ENCODE measurements around the gene MAST2.

Gene MAST2

GRCh38 chr1:45820788-45821187, 17.4 kb downstream of the MAST2 start:
- no peaks in the 10 kb centered on the region for H3K27me3 ChIP-seq (ENCODE audit: insufficient read depth, low read length, poor library complexity, severe bottlenecking)
- no peak overlapping the region for H3K4me2 ChIP-seq (ENCODE audit: low read depth, low read length, poor library complexity, severe bottlenecking)
- no peak overlapping the region for H3K9ac ChIP-seq (ENCODE audit: low read depth, low read length, poor library complexity, severe bottlenecking)
- TF ChIP-seq EZH2phosphoT487 (IDR thresholded peaks at IDR 0.05; ENCODE audit: borderline replicate concordance) = no peak
- TF ChIP-seq, protein P1, sequence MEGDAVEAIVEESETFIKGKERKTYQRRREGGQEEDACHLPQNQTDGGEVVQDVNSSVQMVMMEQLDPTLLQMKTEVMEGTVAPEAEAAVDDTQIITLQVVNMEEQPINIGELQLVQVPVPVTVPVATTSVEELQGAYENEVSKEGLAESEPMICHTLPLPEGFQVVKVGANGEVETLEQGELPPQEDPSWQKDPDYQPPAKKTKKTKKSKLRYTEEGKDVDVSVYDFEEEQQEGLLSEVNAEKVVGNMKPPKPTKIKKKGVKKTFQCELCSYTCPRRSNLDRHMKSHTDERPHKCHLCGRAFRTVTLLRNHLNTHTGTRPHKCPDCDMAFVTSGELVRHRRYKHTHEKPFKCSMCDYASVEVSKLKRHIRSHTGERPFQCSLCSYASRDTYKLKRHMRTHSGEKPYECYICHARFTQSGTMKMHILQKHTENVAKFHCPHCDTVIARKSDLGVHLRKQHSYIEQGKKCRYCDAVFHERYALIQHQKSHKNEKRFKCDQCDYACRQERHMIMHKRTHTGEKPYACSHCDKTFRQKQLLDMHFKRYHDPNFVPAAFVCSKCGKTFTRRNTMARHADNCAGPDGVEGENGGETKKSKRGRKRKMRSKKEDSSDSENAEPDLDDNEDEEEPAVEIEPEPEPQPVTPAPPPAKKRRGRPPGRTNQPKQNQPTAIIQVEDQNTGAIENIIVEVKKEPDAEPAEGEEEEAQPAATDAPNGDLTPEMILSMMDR (conservative IDR thresholded peaks at IDR 0.05; ENCODE audit: low read length) = no peak
- no peak overlapping the region for H3K4me3 ChIP-seq (ENCODE audit: low read length, poor library complexity, severe bottlenecking)
- 0 out of 2 replicates have a peak, but pooled peaks cover 6% of the 10 kb centered on the region for H3F3A ChIP-seq (ENCODE audit: low read depth)
- no peak overlapping the region for H2AFZ ChIP-seq (ENCODE audit: low read length)
- H3K9me2 ChIP-seq (replicated peaks; ENCODE audit: low read depth, low read length) = no peaks in the 10 kb centered on the region
- peaks cover 15% of the 10 kb centered on the region; the same call in 1 of the 2 replicates for H3K79me2 ChIP-seq (ENCODE audit: insufficient read depth, low read length)
- H3K9me3 ChIP-seq (ENCODE audit: insufficient read depth, low read depth, low read length) = no peaks in the 10 kb centered on the region
- H3K4me1 ChIP-seq (ENCODE audit: insufficient read depth, low read length, poor library complexity, severe bottlenecking) = peaks cover 5% of the 10 kb centered on the region
- peaks cover 8% of the 10 kb centered on the region; the same call in 1 of the 2 replicates for H3K36me3 ChIP-seq (ENCODE audit: insufficient read depth, low read length)
- H4K20me1 ChIP-seq (ENCODE audit: insufficient read depth, low read length, poor library complexity, severe bottlenecking) = no peaks in the 10 kb centered on the region

DNA sequence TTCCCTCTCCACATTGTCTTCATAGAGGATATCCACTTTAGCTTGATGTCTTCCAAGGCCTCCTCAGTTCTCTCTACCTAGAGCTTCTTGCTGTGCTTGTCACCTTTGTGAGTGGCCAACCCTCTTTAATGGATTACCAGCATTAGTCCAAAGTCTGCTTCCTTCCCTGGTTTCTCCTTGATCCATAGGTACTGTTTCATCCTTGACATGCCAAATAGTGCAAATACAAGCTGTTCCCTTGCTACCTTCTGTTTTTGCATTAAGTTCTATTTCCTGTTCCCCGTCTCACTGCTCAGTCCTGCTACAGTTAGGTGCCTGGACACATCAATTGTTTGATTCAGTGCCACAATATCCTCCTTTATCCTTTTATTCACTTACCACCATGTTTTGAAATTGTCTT, 19.2 kb downstream of the MAST2 start:
- H3K27me3 ChIP-seq (ENCODE audit: insufficient read depth, low read length, poor library complexity, severe bottlenecking) = no peaks in the 10 kb centered on the region
- no peak overlapping the region for H3K4me2 ChIP-seq (ENCODE audit: low read depth, low read length, poor library complexity, severe bottlenecking)
- no peak overlapping the region for H3K9ac ChIP-seq (ENCODE audit: low read depth, low read length, poor library complexity, severe bottlenecking)
- no peak overlapping the region for H3K4me3 ChIP-seq (ENCODE audit: low read length, poor library complexity, severe bottlenecking)
- no peaks in the 10 kb centered on the region for H3K9me2 ChIP-seq (replicated peaks; ENCODE audit: low read depth, low read length)
- H3K4me1 ChIP-seq (ENCODE audit: insufficient read depth, low read length, poor library complexity, severe bottlenecking) = peaks cover 5% of the 10 kb centered on the region
- no peak for TF ChIP-seq EZH2phosphoT487 (IDR thresholded peaks at IDR 0.05; ENCODE audit: borderline replicate concordance)
- TF ChIP-seq, protein P1 (conservative IDR thresholded peaks at IDR 0.05; ENCODE audit: low read length) = no peak
- H3K9me3 ChIP-seq (ENCODE audit: insufficient read depth, low read depth, low read length) = no peaks in the 10 kb centered on the region
- peaks cover 13% of the 10 kb centered on the region; the same call in 1 of the 2 replicates for H3K36me3 ChIP-seq (ENCODE audit: insufficient read depth, low read length)
- no peak overlapping the region for H2AFZ ChIP-seq (ENCODE audit: low read length)
- no peaks in the 10 kb centered on the region for H4K20me1 ChIP-seq (ENCODE audit: insufficient read depth, low read length, poor library complexity, severe bottlenecking)
- H3K79me2 ChIP-seq (ENCODE audit: insufficient read depth, low read length) = peaks cover 15% of the 10 kb centered on the region; the same call in 1 of the 2 replicates
- 0 out of 2 replicates have a peak, but pooled peaks cover 6% of the 10 kb centered on the region for H3F3A ChIP-seq (ENCODE audit: low read depth)

GRCh38 chr1:45824607-45825006, 21.2 kb downstream of the MAST2 start:
- Histone ChIP-seq H3K9ac (ENCODE audit: low read depth, low read length, poor library complexity, severe bottlenecking) (no peak overlapping the region), H3K36me3 (ENCODE audit: insufficient read depth, low read length) (peaks cover 18% of the 10 kb centered on the region; the same call in 1 of the 2 replicates), H3K4me1 (ENCODE audit: insufficient read depth, low read length, poor library complexity, severe bottlenecking) (peaks cover 5% of the 10 kb centered on the region), H3K4me3 (ENCODE audit: low read length, poor library complexity, severe bottlenecking) (no peak overlapping the region), H3K9me2 (replicated peaks; ENCODE audit: low read depth, low read length) (no peaks in the 10 kb centered on the region), H3K9me3 (ENCODE audit: insufficient read depth, low read depth, low read length) (no peaks in the 10 kb centered on the region), H3K27me3 (ENCODE audit: insufficient read depth, low read length, poor library complexity, severe bottlenecking) (no peaks in the 10 kb centered on the region), H3F3A (ENCODE audit: low read depth) (0 out of 2 replicates have a peak, but pooled peaks cover 6% of the 10 kb centered on the region), H4K20me1 (ENCODE audit: insufficient read depth, low read length, poor library complexity, severe bottlenecking) (no peaks in the 10 kb centered on the region), H3K79me2 (ENCODE audit: insufficient read depth, low read length) (peaks cover 15% of the 10 kb centered on the region; the same call in 1 of the 2 replicates), H3K4me2 (ENCODE audit: low read depth, low read length, poor library complexity, severe bottlenecking) (no peak overlapping the region), H2AFZ (ENCODE audit: low read length) (no peak overlapping the region)
- TF ChIP-seq EZH2phosphoT487 (IDR thresholded peaks at IDR 0.05; ENCODE audit: borderline replicate concordance) = no peak
- TF ChIP-seq, protein P1 (conservative IDR thresholded peaks at IDR 0.05; ENCODE audit: low read length) = no peak

Measured in Loucy (cell line).